ENCODE results near the gene BARX2. TPM values are rescaled to one million over a fixed set of nuclear protein-coding genes. Genes with fewer than 3 reads are reported as not detected.

BARX2 gene
- total and polyA plus RNA-seq, 3 experiments from 2014 or later: not detected

- Histone ChIP-seq H3K36me3 (ENCODE audit: insufficient read depth, low read length) (no peaks in the 10 kb centered on the region), H3K4me1 (ENCODE audit: insufficient read depth, low read length) (no peaks in the 10 kb centered on the region), H3K27ac (ENCODE audit: low read depth, low read length) (no peak overlapping the region), H3K4me3 (ENCODE audit: low read length) (no peak overlapping the region), H3K27me3 (ENCODE audit: insufficient read depth, low read length, poor library complexity, severe bottlenecking) (no peaks in the 10 kb centered on the region), H3K9me3 (ENCODE audit: low read length) (no peaks in the 10 kb centered on the region)
- H3K36me3 Mint-ChIP-seq: no peaks in the 10 kb centered on the region
- POLR2A ChIA-PET: no interaction called here
- H3K9me3 Mint-ChIP-seq: no peaks in the 10 kb centered on the region
- CTCF ChIA-PET: no interaction called here
- no peak overlapping the region for H3K27ac Mint-ChIP-seq
- no peak overlapping the region for H3K4me3 Mint-ChIP-seq
- no peaks in the 10 kb centered on the region for H3K4me1 Mint-ChIP-seq
- H3K27me3 Mint-ChIP-seq: peaks cover 1 to 5% of the 10 kb centered on the region in 2 donors
- DNase-seq: no peak
Observed at GRCh38 chr11:129455756-129456655, 80.4 kb downstream of the BARX2 start.

GRCh38 chr11:129457321-129457720, 81.7 kb downstream of the BARX2 start:
- peaks cover 0 to 2% (median 0%) of the 10 kb centered on the region in 5 donors for H3K9me3 Mint-ChIP-seq
- DNase-seq: no peak
- no peak overlapping the region for H3K27ac Mint-ChIP-seq
- Histone ChIP-seq H3K27ac (ENCODE audit: low read depth, low read length) (no peak overlapping the region), H3K4me3 (ENCODE audit: low read length) (no peak overlapping the region), H3K4me1 (ENCODE audit: insufficient read depth, low read length) (no peaks in the 10 kb centered on the region), H3K27me3 (ENCODE audit: insufficient read depth, low read length, poor library complexity, severe bottlenecking) (no peaks in the 10 kb centered on the region), H3K9me3 (ENCODE audit: low read length) (no peaks in the 10 kb centered on the region), H3K36me3 (ENCODE audit: insufficient read depth, low read length) (no peaks in the 10 kb centered on the region)
- H3K4me1 Mint-ChIP-seq: no peaks in the 10 kb centered on the region
- no peaks in the 10 kb centered on the region for H3K36me3 Mint-ChIP-seq
- ChIA-PET POLR2A (no interaction called here), CTCF (no interaction called here)
- H3K4me3 Mint-ChIP-seq: no peak overlapping the region
- H3K27me3 Mint-ChIP-seq: peaks cover 1 to 5% of the 10 kb centered on the region in 2 donors

- H3K27ac ChIP-seq (ENCODE audit: low read depth, low read length): no peak overlapping the region
- H3K4me3 ChIP-seq (ENCODE audit: low read length): no peak overlapping the region
- H3K9me3 ChIP-seq (ENCODE audit: low read length): no peaks in the 10 kb centered on the region
- H3K4me1 ChIP-seq (ENCODE audit: insufficient read depth, low read length): no peaks in the 10 kb centered on the region
- Mint-ChIP-seq H3K4me3 (no peak overlapping the region), H3K27ac (no peak overlapping the region), H3K36me3 (no peaks in the 10 kb centered on the region), H3K4me1 (no peaks in the 10 kb centered on the region), H3K9me3 (peaks cover 0 to 7% (median 2%) of the 10 kb centered on the region in 5 donors), H3K27me3 (peaks cover 1 to 5% of the 10 kb centered on the region in 2 donors)
- H3K27me3 ChIP-seq (ENCODE audit: insufficient read depth, low read length, poor library complexity, severe bottlenecking): no peaks in the 10 kb centered on the region
- POLR2A ChIA-PET: no interaction called here
- DNase-seq: no peak
- no peaks in the 10 kb centered on the region for H3K36me3 ChIP-seq (ENCODE audit: insufficient read depth, low read length)
- CTCF ChIA-PET: no interaction called here
Observed at GRCh38 chr11:129458278-129458677, 82.6 kb downstream of the BARX2 start.

GRCh38 chr11:129458756-129459535, 83.3 kb downstream of the BARX2 start:
- Mint-ChIP-seq H3K4me1 (no peaks in the 10 kb centered on the region), H3K4me3 (no peak overlapping the region), H3K27ac (no peak overlapping the region), H3K9me3 (peaks cover 0 to 11% (median 6%) of the 10 kb centered on the region in 5 donors), H3K36me3 (no peaks in the 10 kb centered on the region), H3K27me3 (peaks cover 1 to 5% of the 10 kb centered on the region in 2 donors)
- CTCF ChIA-PET: no interaction called here
- Histone ChIP-seq H3K9me3 (ENCODE audit: low read length) (no peaks in the 10 kb centered on the region), H3K27ac (ENCODE audit: low read depth, low read length) (no peak overlapping the region), H3K4me3 (ENCODE audit: low read length) (no peak overlapping the region), H3K27me3 (ENCODE audit: insufficient read depth, low read length, poor library complexity, severe bottlenecking) (no peaks in the 10 kb centered on the region), H3K36me3 (ENCODE audit: insufficient read depth, low read length) (no peaks in the 10 kb centered on the region), H3K4me1 (ENCODE audit: insufficient read depth, low read length) (no peaks in the 10 kb centered on the region)
- DNase-seq: no peak
- POLR2A ChIA-PET: no interaction called here

GRCh38 chr11:129460714-129461113, 85.1 kb downstream of the BARX2 start:
- Mint-ChIP-seq H3K4me1 (no peaks in the 10 kb centered on the region), H3K4me3 (no peak overlapping the region), H3K36me3 (no peaks in the 10 kb centered on the region), H3K27ac (no peak overlapping the region), H3K27me3 (peaks cover 1 to 11% of the 10 kb centered on the region in 2 donors), H3K9me3 (peaks cover 2 to 15% (median 7%) of the 10 kb centered on the region in 5 donors)
- POLR2A ChIA-PET: no interaction called here
- DNase-seq: no peak
- Histone ChIP-seq H3K36me3 (ENCODE audit: insufficient read depth, low read length) (no peaks in the 10 kb centered on the region), H3K9me3 (ENCODE audit: low read length) (no peaks in the 10 kb centered on the region), H3K27ac (ENCODE audit: low read depth, low read length) (no peak overlapping the region), H3K4me3 (ENCODE audit: low read length) (no peak overlapping the region), H3K27me3 (ENCODE audit: insufficient read depth, low read length, poor library complexity, severe bottlenecking) (no peaks in the 10 kb centered on the region), H3K4me1 (ENCODE audit: insufficient read depth, low read length) (no peaks in the 10 kb centered on the region)
- CTCF ChIA-PET: no interaction called here

- Histone ChIP-seq H3K9me3 (ENCODE audit: low read length) (no peaks in the 10 kb centered on the region), H3K27ac (ENCODE audit: low read depth, low read length) (no peak overlapping the region), H3K4me1 (ENCODE audit: insufficient read depth, low read length) (no peaks in the 10 kb centered on the region), H3K4me3 (ENCODE audit: low read length) (no peak overlapping the region), H3K36me3 (ENCODE audit: insufficient read depth, low read length) (no peaks in the 10 kb centered on the region), H3K27me3 (ENCODE audit: insufficient read depth, low read length, poor library complexity, severe bottlenecking) (no peaks in the 10 kb centered on the region)
- DNase-seq: no peak
- ChIA-PET POLR2A (no interaction called here), CTCF (no interaction called here)
- H3K27ac Mint-ChIP-seq: no peak overlapping the region
- H3K4me1 Mint-ChIP-seq: no peaks in the 10 kb centered on the region
- no peak overlapping the region for H3K4me3 Mint-ChIP-seq
- H3K36me3 Mint-ChIP-seq: no peaks in the 10 kb centered on the region
- H3K9me3 Mint-ChIP-seq: peaks cover 0 to 6% (median 4%) of the 10 kb centered on the region in 5 donors
- peaks cover 0 to 2% of the 10 kb centered on the region in 2 donors for H3K27me3 Mint-ChIP-seq
Observed at GRCh38 chr11:129484068-129484467, 108.4 kb downstream of the BARX2 start.

- Histone ChIP-seq H3K36me3 (ENCODE audit: insufficient read depth, low read length) (no peaks in the 10 kb centered on the region), H3K27me3 (ENCODE audit: insufficient read depth, low read length, poor library complexity, severe bottlenecking) (no peaks in the 10 kb centered on the region), H3K4me3 (ENCODE audit: low read length) (no peak overlapping the region), H3K9me3 (ENCODE audit: low read length) (no peaks in the 10 kb centered on the region), H3K27ac (ENCODE audit: low read depth, low read length) (no peak overlapping the region), H3K4me1 (ENCODE audit: insufficient read depth, low read length) (no peaks in the 10 kb centered on the region)
- no peak for DNase-seq
- peaks cover 0 to 2% of the 10 kb centered on the region in 2 donors for H3K27me3 Mint-ChIP-seq
- H3K27ac Mint-ChIP-seq: no peak overlapping the region
- H3K4me1 Mint-ChIP-seq: no peaks in the 10 kb centered on the region
- H3K4me3 Mint-ChIP-seq: no peak overlapping the region
- no peaks in the 10 kb centered on the region for H3K36me3 Mint-ChIP-seq
- ChIA-PET POLR2A (no interaction called here), CTCF (no interaction called here)
- H3K9me3 Mint-ChIP-seq: peaks cover 0 to 9% (median 2%) of the 10 kb centered on the region in 5 donors
Observed at GRCh38 chr11:129489249-129489648, 113.6 kb downstream of the BARX2 start.

GRCh38 chr11:129490004-129490403, 114.4 kb downstream of the BARX2 start:
- H3K4me1 Mint-ChIP-seq: no peaks in the 10 kb centered on the region
- ChIA-PET CTCF (no interaction called here), POLR2A (no interaction called here)

More at GRCh38 chr11:129490004-129490403, 114.4 kb downstream of the BARX2 start:
- H3K36me3 ChIP-seq (ENCODE audit: insufficient read depth, low read length): no peaks in the 10 kb centered on the region
- Mint-ChIP-seq H3K27ac (no peak overlapping the region), H3K27me3 (peaks cover 0 to 2% of the 10 kb centered on the region in 2 donors), H3K36me3 (no peaks in the 10 kb centered on the region), H3K9me3 (peaks cover 0 to 11% (median 2%) of the 10 kb centered on the region in 5 donors), H3K4me3 (no peak overlapping the region)
- no peak overlapping the region for H3K4me3 ChIP-seq (ENCODE audit: low read length)
- no peaks in the 10 kb centered on the region for H3K27me3 ChIP-seq (ENCODE audit: insufficient read depth, low read length, poor library complexity, severe bottlenecking)
- no peak overlapping the region for H3K27ac ChIP-seq (ENCODE audit: low read depth, low read length)
- H3K4me1 ChIP-seq (ENCODE audit: insufficient read depth, low read length): no peaks in the 10 kb centered on the region
- H3K9me3 ChIP-seq (ENCODE audit: low read length): no peaks in the 10 kb centered on the region
- no peak for DNase-seq

Measured in CD8-positive, alpha-beta memory T cell (primary cell).